NCI-H2227 treated with DMSO at 0.1 percent for 48 hours (cell line): ENCODE data around the gene ZNF212.

Experiments
- DNase-seq: peaks from one replicate; lab custom pipeline; 2025; lab: John Stamatoyannopoulos, UW

ZNF212 gene

DNA sequence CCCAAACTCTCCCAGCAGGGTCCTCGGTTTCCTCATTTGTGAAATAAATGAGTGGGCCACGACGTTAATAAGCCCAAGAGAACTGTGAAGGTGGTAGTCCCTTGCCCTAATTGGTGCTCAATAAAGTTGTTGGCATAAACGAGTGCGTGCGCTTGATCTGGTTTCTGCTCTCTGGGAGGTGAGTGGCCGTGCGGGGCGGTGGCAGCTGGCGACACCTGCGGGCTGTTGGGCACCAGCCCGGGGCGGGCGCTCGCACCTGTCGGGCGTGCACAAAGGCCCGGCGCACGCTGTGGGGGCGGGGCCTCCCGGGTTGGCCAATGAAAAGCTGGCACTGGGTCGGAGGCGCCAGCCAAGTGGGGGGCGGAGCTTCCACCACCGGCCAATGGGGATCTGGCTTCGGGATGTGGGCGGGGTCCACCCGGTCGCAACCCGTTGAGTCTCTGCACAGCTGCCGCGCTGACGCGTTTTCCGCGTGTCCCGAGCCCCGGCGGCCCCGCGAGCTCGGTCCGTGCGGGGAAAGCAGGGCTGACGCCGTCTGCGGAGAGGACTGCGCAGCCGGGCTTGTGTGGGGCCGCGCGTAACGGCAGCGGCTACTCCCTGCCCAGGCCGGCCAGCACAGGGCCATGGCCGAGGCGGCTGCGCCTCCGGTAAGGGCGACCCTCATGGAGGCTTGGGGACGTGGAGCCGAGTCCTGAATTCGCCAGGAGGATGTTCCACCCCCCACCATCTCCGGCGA is 45.6 kb downstream of the ZNF212 start:
- peak; percentile 94 for DNase-seq

DNA sequence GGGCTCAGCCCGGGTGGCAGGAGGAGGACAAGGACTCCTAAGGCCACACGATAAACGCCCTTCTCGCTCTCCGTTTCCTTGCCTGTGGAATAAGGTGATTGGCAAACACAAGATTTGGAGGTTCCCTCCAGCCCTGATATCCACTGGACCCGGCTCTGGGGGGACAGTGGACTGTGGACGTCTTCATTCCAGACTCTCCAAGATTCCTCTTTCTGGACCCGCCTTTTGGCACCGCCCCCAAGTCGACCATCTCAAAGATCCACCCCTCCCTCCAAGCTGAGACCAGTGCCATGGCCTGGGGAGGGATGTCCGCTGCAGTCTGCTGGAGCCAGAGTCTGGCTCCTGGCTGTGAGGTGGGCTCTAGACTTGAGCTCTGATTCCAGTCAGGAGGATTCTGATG is 46.2 kb downstream of the ZNF212 start:
- DNase-seq, result peak; percentile 26

DNA sequence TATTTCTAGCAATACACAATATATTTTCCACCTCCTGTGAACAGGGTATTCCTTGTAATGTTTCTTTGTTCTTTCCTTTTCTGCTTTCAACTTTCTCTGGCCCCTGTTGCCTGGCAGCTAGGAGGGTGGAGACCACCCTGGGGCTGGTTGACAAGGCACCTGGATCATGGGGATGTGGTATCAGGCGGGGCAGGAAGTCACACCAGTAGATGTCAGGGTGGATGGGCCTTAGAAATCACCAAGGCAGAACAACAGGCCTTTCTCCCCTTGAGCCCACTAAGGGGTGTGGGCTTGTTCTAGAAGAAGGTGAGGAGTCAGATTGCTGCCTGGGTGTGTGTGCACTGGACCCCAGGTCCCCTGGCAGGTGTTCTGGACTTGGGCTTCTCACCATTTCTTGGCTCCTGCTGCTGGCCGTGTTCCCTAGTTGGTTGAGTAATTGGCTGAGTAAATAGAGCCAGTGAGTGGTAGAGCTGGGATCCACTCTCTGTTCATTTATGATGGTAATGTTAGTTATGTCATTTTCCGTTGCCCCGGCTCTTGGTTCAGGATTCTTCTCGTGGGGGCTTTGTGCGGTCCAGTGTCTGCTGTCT is 47.5 kb downstream of the ZNF212 start:
- DNase-seq, result no peak

DNA sequence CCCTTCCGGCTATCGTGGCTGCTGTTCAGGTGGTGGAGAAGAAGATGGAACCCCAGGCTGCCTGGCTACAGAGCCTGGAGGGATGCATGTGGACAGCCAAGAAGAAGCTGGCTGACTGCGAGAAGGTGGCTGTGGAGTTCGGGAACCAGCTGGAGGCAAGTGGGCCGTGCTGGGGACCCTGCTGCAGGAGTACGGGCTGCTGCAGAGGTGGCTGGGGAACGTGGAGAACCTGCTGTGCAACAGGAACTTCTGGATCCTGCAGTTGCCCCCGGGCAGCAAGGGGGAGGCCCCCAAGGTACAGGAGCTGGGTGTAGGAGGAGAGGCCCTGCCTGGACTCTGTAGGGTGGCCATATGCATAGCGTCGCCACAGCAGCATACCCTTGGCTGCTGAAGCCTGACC is 48.2 kb downstream of the ZNF212 start:
- no peak for DNase-seq

DNA sequence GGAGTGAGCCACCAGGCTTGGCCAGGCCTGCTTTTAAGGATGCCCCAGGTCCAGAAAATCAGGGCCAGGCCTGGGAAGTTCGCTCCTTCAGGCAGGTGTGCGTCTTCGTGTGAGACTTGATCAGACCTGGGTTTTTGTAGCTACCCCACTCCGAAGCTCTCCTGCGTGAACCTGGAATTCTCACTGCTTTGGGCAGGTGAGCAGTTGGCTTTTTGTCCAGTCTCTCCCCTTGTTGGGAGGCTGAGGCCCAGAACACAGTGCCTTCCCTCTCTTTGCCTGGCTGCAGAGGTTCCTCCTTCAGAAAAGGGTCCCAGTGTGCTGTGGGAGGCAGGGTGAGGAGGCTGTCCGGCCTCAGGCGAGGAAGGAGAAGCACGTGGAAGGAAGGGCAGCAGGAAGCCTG is 49.8 kb downstream of the ZNF212 start:
- DNase-seq, result no peak

DNA sequence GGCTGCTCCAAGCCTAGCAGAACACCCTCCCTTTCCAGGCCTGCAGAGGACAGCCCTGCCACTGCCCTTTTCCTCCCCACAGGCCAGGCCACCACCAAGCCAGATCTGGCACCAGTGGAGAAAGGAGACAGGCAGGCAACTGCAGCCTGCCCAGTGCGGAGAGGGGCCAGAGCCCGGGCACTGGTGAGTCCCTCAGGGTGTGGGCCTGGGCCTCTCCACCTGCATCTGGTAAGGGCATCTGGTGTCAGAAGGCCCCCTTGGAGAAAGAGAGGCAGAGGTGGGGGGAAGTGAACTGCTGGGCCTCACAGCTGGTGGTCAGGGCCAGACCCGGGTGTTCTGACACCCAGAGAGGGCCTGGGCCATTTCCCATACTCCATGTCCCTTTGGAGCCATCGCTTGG is 50.4 kb downstream of the ZNF212 start:
- DNase-seq, result no peak

DNA sequence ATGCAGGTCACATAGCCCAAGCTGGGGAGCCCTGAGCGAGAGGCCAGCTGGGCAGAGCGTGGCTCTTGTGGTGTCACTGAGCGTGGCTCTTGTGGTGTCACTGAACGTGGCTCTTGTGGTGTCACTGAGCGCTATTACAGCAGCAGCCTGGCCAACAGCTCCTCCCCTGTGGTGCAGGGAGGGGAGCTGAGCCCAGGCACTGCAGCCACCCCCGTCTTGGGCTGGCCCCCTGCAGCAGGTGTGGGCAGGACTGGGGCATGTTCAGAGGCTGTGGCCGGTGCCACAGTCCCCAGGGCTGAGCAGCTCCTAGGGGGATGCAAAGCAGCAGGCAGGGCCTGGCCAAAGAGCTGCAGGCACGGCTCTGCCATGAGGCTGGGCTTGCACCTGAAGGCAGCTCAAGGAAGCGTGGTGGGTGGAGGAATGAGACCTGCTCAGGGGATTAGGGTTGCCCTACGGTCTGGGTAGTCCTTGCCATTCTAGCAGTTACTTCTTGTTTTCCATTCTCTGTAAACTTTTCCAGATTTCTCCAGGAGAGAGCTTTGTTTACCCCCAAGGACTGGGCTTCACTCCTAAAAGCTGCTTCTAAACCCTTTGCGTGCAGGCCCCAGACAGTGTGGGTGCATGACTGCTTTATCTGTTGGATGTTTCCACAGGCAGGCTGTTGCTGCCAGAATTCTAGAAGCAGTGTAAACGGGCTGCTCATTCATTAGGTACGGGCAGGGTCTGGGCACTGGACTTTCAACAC is 51.8 kb downstream of the ZNF212 start:
- DNase-seq, result no peak

DNA sequence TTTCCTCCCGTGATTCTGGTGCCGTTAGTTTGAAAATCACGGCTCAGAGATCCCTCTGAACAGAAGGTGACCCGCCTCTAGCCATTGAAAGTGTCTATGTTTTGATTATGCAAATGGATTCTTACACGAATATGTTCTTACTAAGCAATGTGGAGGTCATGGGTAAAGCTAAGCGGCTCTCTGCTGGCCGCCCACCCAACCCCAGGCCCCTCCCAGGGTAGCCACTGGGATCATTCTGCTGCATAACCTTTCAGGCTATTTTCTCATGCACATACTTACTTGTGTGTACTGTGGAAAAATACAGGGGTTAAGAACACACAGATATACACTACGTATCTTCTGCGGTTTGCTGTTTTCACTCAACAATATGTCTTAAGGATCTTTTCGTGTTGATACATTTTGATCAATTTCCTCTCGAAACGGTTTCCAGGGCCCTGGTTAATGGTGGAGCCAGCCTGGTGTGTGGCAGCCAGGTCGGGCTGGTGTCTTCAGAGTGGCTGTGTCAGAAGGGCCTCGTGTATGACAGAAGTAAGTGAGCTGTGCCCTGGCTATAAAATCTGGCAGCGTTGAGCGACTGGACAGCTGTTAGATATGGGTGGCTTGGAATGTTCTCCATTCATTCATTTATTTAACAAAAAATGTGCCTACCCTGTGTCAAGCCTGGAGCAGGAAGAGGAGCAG is 52.5 kb downstream of the ZNF212 start:
- DNase-seq, result no peak

DNA sequence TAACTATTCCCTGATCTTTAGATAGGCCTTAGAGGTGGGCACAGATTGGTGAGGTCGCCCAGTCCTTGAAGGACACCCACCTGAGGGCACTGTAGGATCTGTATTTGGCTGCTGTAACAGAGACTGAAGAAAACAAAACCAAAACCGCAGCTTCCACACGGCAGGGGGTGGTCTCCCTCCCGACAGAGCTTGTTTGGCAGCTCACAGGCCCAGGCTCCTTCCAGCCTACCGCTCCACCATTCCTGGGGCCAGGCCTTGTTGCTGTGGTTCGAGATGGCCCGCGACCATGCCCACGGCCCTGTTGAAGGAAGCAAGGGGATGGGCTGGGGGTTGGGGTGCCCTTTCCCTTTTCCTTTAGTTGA is 53.0 kb downstream of the ZNF212 start:
- no peak for DNase-seq

DNA sequence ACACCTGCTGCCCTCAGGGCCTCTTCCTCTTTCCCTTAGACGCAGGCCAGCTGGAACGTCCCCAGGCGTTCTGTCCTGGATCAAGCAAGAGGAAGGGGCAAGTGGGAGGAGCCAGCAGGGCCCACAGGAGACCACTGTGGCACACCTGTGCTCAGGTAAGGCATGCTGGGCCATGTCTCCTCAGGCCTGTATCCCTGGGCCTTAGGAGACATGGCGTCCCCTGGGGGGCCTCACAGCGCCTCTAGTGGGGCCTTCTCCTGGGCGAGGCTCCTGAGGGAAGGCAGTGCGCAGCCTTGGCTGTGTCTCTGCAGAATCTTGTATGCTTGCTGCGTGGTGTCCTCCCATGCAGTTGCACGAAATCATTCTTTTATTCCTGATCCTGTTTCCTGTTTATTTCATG is 53.9 kb downstream of the ZNF212 start:
- DNase-seq, result no peak

DNA sequence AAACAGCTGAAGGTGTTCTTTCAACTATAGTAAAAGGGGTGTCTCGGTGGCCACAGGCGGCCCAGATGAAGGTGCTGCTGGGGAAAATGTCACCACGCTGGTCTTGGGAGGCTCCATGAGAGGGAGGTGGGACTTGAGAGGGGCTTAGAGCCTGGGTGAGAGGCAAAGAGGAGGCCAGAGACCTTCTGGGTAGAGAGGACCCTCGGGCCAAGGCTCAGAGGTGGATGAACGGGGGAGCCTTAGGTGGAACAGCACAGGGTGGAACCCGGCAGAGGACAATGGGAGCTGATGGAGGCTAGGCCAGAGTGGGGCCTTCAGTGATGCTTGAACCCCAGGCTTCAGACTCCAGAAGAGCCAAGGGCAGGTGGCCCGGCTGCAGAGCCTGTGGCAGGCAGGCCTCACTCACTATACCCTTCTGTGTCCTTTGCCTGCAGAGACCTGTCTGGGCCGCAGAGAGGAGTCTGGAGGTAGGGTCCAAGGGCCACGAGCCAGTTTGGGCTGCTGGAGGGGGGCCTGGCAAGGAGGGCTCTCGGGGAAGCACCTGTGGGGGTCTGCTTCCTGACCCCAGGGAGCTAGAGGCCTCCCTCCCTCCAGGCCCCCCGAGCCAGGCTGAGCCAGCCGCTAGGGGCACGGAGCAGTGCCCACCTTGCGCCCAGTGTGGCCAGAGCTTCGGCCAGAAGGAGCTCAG is 54.6 kb downstream of the ZNF212 start:
- DNase-seq, result no peak

DNA sequence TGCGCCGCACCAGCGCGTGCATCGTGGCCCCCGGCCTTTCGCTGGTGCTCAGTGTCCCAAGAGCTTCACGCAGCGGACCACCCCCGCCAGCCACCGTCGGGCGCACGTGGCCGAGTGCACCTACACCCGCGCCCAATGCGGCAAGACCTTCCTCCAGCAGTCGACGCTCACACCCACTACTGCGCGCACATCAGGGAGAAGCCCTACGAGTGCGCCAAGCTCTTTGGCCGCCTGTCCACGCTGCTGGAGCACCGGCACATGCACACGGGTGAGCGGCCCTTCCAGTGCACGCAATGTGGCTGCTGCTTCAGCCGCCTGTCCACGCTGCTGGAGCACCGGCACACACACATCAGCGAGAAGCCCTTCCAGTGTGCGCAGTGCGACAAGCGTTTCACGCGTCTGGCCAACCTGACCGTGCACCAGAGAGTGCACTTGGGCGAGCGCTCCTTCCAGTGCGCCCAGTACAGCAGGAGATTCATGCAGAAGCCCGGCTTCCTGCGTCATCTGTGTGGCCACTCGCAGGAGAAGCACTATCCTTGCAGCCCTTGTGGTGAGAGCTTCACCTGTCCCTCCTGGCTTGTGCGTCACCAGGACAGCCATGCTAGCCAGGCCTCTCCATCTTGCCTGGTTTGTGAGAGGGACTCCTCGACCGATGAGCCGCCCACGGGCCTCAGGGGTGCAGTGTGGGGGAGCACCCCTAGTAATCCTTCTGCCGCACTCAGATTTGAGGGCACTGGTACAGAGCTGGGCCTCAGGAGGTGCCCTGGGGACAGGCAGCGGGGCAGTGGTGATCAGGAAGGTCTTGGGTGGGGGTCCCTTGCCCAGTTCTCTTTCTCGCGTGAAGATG is 55.4 kb downstream of the ZNF212 start:
- DNase-seq, result no peak

DNA sequence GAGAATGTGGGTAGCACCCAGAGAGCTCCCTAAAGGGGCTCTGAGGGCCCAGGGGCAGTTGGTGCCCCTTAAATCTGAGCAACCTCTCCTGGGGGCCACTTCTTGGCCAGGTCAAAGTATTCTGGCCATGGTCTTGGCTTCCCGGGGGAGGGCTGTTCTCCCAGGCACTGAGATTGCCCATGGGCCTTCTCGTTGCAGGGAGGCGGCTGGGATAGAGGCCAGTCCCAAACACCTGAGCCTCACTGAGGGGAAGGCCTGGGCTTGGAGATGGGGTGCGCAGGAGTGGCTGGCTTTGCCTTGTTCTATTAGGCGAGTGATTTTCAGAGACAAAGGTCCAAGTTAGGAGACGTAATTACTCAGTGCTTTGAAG is 56.0 kb downstream of the ZNF212 start:
- no peak for DNase-seq

DNA sequence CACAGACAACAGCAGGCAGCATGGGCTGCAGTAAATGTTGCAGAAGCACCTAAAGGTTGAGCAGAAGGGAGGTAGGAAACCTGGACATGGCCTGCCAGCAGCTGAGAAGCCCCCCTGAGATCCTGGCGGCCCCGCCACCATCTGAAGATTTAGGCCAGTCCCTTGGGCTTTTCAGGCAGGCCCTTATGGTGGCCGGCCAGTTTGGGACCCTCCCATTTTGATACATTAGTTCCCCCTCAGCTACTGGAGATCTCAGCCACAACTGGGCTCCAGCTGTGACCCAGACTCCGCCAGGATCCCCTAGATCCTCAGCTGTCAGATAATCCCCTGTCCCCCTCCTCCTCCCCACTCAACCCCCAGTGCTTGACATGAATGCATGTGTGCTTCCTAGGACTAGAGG is 56.9 kb downstream of the ZNF212 start:
- DNase-seq, result no peak

DNA sequence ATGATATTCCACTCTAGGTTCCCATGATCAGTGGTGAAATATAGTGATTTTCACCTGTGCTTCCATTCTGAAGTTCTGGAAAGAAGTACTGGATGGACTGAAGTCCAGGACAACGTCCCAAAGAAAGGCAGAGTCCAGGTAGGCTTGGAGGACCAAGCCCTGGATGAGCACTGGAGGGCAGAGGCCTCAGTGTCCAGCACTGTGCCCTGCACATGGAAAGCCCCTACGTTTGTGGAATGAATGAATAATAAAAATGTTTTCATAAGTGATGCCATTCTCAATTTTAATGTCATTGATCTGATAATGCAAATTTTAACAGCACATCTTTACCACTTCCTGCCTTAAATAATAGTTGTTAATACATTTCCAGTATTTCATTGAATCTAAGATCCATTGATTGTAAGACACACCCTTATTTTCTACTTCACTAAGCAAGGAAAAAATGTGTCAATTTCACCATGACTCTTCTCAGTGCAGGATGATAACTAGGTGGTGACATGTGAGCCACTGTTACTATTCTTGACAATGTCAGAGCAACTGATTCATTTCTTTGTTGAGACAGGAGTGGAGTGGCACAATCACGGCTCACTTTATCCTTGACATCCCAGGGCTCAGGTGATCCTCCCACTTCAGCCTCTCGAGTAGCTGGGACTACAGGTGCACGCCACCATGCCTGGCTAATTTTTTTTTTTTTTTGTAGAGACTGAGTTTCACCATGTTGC is 57.7 kb downstream of the ZNF212 start:
- no peak for DNase-seq

DNA sequence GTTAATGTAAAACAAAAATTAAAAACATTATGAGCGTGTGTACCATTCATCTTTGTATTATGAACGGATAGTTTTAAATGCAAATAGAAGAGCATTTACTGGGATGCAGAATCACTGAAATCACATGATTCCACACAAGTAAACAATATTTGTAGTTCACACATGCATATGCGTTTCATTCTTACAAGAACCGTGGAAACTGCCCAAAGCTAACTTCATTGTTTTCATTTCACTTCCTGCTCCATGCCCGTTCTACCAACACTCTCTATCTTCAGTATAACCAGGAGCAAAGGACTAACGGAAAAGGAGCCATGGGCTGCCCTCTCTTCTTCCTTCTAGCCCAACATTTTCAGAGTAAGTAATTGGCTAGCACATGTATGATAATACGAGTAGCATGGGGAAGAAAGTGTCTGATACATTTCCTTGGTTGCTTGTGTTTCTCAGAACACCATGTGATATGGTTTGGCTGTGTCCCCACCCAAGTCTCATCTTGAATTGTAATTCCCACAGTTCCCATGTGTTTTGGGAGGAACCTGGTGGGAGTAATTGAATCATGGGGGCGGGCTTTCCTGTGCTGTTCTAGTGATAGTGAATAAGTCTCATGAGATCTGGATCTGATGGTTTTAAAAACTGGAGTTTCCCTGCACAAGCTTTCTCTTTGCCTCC is 61.3 kb downstream of the ZNF212 start:
- DNase-seq, result no peak

DNA sequence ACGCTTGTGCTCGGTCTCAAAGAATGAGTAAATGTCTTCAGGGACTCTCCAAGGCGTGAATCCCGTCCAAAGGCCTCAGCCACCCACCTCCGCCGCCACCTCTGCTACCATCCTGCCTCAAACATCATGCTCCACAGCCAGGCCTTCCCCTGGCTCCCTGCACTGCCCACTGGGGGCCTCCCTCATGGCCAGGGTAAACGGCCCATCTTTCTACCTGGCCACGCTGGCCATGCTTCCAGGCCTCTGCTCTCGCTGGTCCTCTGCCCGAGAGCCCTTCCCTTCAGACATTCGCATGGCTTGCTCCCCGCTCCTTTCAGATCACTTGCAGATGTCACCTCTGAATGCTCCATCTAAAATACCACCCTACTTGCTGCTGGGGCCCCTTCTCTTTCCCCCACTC is 62.8 kb downstream of the ZNF212 start:
- no peak for DNase-seq

DNA sequence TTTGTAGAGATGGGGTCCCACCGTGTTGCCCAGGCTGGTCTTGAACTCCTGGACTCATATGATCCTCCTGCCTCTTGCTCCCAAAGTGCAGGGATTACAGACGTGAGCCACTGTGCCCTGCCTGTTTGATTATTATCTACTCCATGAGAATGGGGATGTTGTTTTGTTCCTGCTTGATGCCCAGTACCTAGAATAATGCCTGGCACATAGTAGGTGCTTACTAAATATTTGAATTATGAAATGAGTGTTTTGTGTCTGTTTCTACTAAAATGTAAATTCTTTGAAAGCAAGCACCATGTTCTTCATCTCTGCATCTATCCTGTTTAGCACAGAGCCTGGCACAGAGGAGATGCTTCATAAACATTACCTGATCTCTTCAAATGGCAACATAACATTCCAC is 63.4 kb downstream of the ZNF212 start:
- DNase-seq, result no peak

DNA sequence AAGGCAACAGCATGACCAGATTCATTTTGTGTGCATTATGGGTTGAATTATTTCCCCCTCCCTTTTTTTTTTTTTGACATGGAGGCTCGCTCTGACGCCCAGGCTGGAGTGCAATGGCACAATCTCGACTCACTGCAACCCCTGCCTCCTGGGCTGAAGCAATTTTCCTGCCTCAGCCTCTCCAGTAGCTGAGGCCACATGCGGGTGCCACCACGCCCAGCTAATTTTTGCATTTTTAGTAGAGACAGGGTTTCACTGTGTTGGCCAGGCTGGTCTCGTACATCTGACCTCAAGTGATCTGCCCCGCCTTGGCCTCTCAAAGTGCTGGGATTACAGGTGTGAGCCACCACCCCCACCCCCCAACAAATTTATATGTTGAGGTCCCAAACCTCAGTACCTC is 64.6 kb downstream of the ZNF212 start:
- DNase-seq, result no peak
